ENCODE results near the gene CXCR6. TPM values are rescaled to one million over a fixed set of nuclear protein-coding genes. Genes with fewer than 3 reads are reported as not detected.

The CXCR6 gene
- total and polyA plus RNA-seq, 2 of the 13 experiments (the other 11 are each of a cell fraction or from before 2014, with no cell fraction given): not detected

DNA sequence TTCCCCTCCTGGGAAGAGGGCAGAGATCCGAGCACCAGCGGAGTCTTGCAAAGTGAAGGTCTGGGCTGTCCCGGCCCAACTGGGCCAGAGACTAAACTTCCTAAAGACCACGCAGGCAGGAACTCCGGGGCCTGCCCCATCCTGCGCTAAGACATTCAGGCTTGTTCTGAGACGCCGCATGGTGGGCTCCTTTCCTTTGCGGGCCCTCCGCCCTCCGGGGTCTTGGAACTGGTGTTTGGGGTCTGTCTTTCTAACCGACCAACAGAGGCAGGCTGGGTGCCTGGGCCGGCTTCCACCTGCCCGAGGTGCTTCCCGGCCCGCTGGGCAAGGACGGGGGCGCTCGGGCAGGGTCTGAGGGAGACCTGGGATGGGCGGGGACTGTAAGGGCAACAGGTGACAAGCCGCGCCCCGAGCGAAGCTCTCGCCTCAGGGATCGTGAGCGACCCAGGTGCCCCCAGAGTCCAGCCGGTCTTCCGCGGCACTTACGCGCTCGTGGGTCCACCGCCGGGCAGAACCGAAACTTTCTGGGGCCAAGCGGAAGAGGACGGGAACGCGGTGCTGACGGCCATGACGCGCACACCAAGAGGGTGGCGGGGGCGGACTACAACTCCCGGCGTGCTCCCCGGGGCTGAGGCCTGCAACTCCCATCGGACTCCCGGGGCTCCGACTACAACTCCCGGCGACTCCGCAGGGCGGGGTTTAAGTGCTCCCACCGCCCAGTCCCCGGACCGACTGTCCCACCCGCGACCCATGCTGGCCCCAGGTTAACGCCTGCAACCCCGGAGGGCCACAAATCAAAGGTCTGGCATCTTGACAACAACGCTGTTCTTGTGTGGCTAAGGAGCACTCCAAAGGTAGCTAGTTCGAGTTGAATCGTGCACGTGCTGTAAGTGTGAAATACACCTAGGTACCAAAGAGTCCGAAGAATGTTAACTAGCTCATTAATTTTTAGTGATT is 52.2 kb downstream of the CXCR6 start, which contains the start of gene FYCO1 (continued):
- TF ChIP-seq, protein P1, sequence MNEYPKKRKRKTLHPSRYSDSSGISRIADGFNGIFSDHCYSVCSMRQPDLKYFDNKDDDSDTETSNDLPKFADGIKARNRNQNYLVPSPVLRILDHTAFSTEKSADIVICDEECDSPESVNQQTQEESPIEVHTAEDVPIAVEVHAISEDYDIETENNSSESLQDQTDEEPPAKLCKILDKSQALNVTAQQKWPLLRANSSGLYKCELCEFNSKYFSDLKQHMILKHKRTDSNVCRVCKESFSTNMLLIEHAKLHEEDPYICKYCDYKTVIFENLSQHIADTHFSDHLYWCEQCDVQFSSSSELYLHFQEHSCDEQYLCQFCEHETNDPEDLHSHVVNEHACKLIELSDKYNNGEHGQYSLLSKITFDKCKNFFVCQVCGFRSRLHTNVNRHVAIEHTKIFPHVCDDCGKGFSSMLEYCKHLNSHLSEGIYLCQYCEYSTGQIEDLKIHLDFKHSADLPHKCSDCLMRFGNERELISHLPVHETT (CRISPR knock-in tag; conservative IDR thresholded peaks at IDR 0.05): peak; percentile 63; the same call in 1 of the 2 replicates
- TF ChIP-seq, protein P2, sequence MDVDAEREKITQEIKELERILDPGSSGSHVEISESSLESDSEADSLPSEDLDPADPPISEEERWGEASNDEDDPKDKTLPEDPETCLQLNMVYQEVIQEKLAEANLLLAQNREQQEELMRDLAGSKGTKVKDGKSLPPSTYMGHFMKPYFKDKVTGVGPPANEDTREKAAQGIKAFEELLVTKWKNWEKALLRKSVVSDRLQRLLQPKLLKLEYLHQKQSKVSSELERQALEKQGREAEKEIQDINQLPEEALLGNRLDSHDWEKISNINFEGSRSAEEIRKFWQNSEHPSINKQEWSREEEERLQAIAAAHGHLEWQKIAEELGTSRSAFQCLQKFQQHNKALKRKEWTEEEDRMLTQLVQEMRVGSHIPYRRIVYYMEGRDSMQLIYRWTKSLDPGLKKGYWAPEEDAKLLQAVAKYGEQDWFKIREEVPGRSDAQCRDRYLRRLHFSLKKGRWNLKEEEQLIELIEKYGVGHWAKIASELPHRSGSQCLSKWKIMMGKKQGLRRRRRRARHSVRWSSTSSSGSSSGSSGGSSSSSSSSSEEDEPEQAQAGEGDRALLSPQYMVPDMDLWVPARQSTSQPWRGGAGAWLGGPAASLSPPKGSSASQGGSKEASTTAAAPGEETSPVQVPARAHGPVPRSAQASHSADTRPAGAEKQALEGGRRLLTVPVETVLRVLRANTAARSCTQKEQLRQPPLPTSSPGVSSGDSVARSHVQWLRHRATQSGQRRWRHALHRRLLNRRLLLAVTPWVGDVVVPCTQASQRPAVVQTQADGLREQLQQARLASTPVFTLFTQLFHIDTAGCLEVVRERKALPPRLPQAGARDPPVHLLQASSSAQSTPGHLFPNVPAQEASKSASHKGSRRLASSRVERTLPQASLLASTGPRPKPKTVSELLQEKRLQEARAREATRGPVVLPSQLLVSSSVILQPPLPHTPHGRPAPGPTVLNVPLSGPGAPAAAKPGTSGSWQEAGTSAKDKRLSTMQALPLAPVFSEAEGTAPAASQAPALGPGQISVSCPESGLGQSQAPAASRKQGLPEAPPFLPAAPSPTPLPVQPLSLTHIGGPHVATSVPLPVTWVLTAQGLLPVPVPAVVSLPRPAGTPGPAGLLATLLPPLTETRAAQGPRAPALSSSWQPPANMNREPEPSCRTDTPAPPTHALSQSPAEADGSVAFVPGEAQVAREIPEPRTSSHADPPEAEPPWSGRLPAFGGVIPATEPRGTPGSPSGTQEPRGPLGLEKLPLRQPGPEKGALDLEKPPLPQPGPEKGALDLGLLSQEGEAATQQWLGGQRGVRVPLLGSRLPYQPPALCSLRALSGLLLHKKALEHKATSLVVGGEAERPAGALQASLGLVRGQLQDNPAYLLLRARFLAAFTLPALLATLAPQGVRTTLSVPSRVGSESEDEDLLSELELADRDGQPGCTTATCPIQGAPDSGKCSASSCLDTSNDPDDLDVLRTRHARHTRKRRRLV (CRISPR knock-in tag; IDR thresholded peaks at IDR 0.05): no peak; the same call in 1 of the 2 replicates
- TF ChIP-seq, protein P3, sequence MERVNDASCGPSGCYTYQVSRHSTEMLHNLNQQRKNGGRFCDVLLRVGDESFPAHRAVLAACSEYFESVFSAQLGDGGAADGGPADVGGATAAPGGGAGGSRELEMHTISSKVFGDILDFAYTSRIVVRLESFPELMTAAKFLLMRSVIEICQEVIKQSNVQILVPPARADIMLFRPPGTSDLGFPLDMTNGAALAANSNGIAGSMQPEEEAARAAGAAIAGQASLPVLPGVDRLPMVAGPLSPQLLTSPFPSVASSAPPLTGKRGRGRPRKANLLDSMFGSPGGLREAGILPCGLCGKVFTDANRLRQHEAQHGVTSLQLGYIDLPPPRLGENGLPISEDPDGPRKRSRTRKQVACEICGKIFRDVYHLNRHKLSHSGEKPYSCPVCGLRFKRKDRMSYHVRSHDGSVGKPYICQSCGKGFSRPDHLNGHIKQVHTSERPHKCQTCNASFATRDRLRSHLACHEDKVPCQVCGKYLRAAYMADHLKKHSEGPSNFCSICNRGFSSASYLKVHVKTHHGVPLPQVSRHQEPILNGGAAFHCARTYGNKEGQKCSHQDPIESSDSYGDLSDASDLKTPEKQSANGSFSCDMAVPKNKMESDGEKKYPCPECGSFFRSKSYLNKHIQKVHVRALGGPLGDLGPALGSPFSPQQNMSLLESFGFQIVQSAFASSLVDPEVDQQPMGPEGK (CRISPR knock-in tag; IDR thresholded peaks at IDR 0.05): peak; percentile 62
- TF ChIP-seq, protein P4, sequence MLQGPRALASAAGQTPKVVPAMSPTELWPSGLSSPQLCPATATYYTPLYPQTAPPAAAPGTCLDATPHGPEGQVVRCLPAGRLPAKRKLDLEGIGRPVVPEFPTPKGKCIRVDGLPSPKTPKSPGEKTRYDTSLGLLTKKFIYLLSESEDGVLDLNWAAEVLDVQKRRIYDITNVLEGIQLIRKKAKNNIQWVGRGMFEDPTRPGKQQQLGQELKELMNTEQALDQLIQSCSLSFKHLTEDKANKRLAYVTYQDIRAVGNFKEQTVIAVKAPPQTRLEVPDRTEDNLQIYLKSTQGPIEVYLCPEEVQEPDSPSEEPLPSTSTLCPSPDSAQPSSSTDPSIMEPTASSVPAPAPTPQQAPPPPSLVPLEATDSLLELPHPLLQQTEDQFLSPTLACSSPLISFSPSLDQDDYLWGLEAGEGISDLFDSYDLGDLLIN (CRISPR knock-in tag; IDR thresholded peaks at IDR 0.05; ENCODE audit: borderline replicate concordance): no peak
- TF ChIP-seq ARNT2 (CRISPR knock-in tag; IDR thresholded peaks at IDR 0.05; ENCODE audit: low read depth) (peak; percentile 46; the same call in 1 of the 2 replicates), ZNF34 (CRISPR knock-in tag; IDR thresholded peaks at IDR 0.05; ENCODE audit: borderline replicate concordance) (0 out of 2 replicates have a peak, but pooled peaks have one; percentile 58), FOXO1 (CRISPR knock-in tag; IDR thresholded peaks at IDR 0.05) (peak; percentile 29; the same call in 1 of the 2 replicates), TOE1 (CRISPR knock-in tag; IDR thresholded peaks at IDR 0.05) (no peak; the same call in 1 of the 2 replicates), SRY (CRISPR knock-in tag; IDR thresholded peaks at IDR 0.05) (0 out of 2 replicates have a peak, but pooled peaks have one; percentile 53), ZNF768 (CRISPR knock-in tag; IDR thresholded peaks at IDR 0.05) (peak; percentile 39; the same call in 1 of the 2 replicates), ZNF75D (CRISPR knock-in tag; IDR thresholded peaks at IDR 0.05; ENCODE audit: borderline replicate concordance) (no peak), ZSCAN12 (CRISPR knock-in tag; IDR thresholded peaks at IDR 0.05) (no peak), ZNF180 (CRISPR knock-in tag; IDR thresholded peaks at IDR 0.05; ENCODE audit: borderline replicate concordance, low read depth) (no peak)
- TF ChIP-seq, protein P5, sequence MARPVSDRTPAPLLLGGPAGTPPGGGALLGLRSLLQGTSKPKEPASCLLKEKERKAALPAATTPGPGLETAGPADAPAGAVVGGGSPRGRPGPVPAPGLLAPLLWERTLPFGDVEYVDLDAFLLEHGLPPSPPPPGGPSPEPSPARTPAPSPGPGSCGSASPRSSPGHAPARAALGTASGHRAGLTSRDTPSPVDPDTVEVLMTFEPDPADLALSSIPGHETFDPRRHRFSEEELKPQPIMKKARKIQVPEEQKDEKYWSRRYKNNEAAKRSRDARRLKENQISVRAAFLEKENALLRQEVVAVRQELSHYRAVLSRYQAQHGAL (CRISPR knock-in tag; IDR thresholded peaks at IDR 0.05; ENCODE audit: not compliant biosample characterization): no peak
- TF ChIP-seq, protein P6, sequence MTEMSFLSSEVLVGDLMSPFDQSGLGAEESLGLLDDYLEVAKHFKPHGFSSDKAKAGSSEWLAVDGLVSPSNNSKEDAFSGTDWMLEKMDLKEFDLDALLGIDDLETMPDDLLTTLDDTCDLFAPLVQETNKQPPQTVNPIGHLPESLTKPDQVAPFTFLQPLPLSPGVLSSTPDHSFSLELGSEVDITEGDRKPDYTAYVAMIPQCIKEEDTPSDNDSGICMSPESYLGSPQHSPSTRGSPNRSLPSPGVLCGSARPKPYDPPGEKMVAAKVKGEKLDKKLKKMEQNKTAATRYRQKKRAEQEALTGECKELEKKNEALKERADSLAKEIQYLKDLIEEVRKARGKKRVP (CRISPR knock-in tag; IDR thresholded peaks at IDR 0.05): no peak
